ENCODE results near the gene KRTAP2-2.
"Not testable (repeated sequence)": the region's sequence is repeated elsewhere in the genome, so short reads cannot be mapped to it uniquely, and the experiment has no call there.

DNA sequence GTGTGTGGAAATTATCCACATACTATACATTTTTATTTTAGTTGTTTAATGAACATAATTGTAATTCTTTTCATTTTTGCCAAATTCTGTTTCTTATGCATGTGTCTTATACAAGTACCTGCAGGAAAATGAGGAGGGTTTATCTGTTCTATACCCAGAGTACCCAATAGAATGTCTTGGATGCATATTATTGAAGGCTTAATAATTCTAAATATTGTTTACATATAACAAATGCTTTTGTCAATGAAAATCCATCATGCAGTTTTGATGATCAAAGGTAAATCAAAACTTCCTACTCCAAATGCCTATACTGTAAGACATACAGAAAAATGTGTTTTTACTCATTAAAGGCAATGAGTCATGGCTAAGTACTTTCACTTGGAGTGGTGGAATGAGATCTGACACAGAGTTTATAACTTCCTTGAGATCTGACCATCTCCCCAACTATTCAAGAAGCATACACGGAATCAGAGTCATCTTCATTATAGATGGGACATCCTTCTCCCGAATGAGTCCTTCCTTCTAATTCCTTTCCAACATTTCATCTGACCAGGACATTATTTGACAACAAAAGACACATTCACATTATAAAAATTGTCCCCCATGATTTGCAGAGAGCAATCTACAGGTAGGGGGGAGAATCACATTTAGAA is 49.5 kb upstream of the KRTAP2-2 start:
- TF ChIP-seq POLR2AphosphoS5, POLR2A (IDR thresholded peaks at IDR 0.05): not testable (repeated sequence)

All from transverse colon (tissue), 3 donors.